OCI-LY3 (cell line): ENCODE data around the gene CASP8.

Source experiments
- H2AFZ ChIP-seq: fragments of 200-600, 300-600 bp; shearing (Covaris generic); 2 replicates; pipeline ENCODE4 v1.6.0; 2014; ENCODE audit warnings: antibody characterized with exemption, low read depth, low read length
- H3K27ac ChIP-seq: fragments of 200-600, 300-600 bp; sonication (generic); 2 replicates; pipeline ENCODE4 v1.5.1; 2014; ENCODE audit warnings: mild to moderate bottlenecking, low read length, moderate library complexity, mixed read lengths
- H3K27me3 ChIP-seq: fragments of 200-600, 300-600 bp; sonication (generic); 2 replicates; pipeline ENCODE4 v1.6.1; 2014; ENCODE audit warnings: low read depth, low read length, mixed read lengths
- H3K36me3 ChIP-seq: fragments of 200-600, 300-600 bp; sonication (generic); replicated peaks from 2 replicates; pipeline ENCODE3; 2014; ENCODE audit warnings: low read depth, low read length, mixed read lengths
- H3K4me1 ChIP-seq: fragments of 300-600, 200-600 bp; sonication (generic); 2 replicates; pipeline ENCODE4 v1.6.1; 2014; ENCODE audit warnings: low read length, mixed read lengths
- H3K4me2 ChIP-seq: fragments of 200-600, 300-600 bp; sonication (generic); 2 replicates; pipeline ENCODE4 v1.6.1; 2014; ENCODE audit warnings: low read length, mixed read lengths
- H3K4me3 ChIP-seq: fragments of 300-600, 200-600 bp; sonication (generic); 2 replicates; pipeline ENCODE4 v1.5.1; 2014; ENCODE audit warnings: antibody characterized with exemption, mild to moderate bottlenecking, low read length, moderate library complexity
- H3K79me2 ChIP-seq: fragments of 300-600, 200-600 bp; shearing (Covaris generic); 2 replicates; pipeline ENCODE4 v1.6.1; 2014; ENCODE audit warnings: mild to moderate bottlenecking, low read length, mixed read lengths
- H3K9ac ChIP-seq: fragments of 300-600, 200-600 bp; shearing (Covaris generic); 2 replicates; pipeline ENCODE4 v1.6.0; 2014; ENCODE audit warnings: mild to moderate bottlenecking, low read length, moderate library complexity
- H3K9me3 ChIP-seq: fragments of 200-600, 300-600 bp; shearing (Covaris generic); 2 replicates; pipeline ENCODE4 v1.6.1; 2014; ENCODE audit warnings: low read length, mixed read lengths; ENCODE audit not compliant: insufficient read depth
- H4K20me1 ChIP-seq: fragments of 200-600, 300-600 bp; sonication (generic); 2 replicates; pipeline ENCODE4 v1.6.1; 2016; ENCODE audit warnings: low read length, mixed read lengths; ENCODE audit not compliant: insufficient read depth
- EZH2phosphoT487 ChIP-seq: fragments of 200-600 bp; shearing (Covaris generic); IDR thresholded peaks from 2 replicates; pipeline ENCODE4 v1.6.1; 2018; ENCODE audit warnings: antibody characterized with exemption, mixed run types, low read depth
- TF ChIP-seq, protein P1 (sequence below): fragments of 200-600, 300-600 bp; sonication (generic); IDR thresholded peaks from 2 replicates; pipeline ENCODE4 v1.5.1; 2014; ENCODE audit warnings: antibody characterized with exemption, low read length, low read depth

Gene CASP8

DNA sequence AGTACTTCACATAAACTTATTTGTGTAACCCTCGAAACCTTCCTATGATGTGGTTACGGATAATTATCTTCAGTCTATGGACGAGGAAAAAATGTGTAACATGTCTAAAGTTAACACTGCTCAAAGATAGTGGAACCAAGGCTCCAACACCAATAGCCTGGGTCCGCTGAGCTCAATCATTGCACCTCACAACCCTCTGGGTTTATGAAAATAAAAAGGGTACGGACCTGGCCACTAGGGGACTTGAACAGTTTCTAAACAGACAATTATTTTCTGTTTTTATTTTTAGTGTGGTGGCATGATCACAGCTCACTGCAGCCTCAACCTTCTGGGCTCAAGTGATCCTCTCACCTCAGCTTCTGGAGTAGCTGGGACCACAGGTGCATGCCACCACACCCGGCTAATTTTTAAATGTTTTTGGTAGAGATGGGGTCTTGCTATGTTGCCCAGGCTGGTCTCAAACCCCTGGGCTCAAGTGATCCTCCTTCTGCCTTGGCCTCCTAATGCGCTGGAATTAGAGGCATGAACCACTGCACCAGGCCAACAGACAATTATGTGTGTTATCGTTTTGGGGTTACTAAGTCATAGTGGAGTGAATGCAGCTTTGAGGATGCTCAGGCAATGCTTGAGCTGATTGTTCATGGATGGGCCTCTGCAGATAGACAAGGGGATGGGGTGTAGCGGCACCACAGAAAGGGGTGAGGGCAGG, 10.1 kb downstream of the CASP8 start:
- Histone ChIP-seq H3K27ac (no peak overlapping the region), H3K36me3 (peaks cover 64% of the 10 kb centered on the region), H3K9me3 (no peaks in the 10 kb centered on the region), H4K20me1 (peaks cover 51% of the 10 kb centered on the region), H3K79me2 (peaks cover 30% of the 10 kb centered on the region), H3K9ac (no peak overlapping the region), H3K4me2 (no peak overlapping the region), H3K27me3 (no peaks in the 10 kb centered on the region), H3K4me1 (no peaks in the 10 kb centered on the region), H3K4me3 (no peak overlapping the region), H2AFZ (no peak overlapping the region)
- TF ChIP-seq, protein P1, sequence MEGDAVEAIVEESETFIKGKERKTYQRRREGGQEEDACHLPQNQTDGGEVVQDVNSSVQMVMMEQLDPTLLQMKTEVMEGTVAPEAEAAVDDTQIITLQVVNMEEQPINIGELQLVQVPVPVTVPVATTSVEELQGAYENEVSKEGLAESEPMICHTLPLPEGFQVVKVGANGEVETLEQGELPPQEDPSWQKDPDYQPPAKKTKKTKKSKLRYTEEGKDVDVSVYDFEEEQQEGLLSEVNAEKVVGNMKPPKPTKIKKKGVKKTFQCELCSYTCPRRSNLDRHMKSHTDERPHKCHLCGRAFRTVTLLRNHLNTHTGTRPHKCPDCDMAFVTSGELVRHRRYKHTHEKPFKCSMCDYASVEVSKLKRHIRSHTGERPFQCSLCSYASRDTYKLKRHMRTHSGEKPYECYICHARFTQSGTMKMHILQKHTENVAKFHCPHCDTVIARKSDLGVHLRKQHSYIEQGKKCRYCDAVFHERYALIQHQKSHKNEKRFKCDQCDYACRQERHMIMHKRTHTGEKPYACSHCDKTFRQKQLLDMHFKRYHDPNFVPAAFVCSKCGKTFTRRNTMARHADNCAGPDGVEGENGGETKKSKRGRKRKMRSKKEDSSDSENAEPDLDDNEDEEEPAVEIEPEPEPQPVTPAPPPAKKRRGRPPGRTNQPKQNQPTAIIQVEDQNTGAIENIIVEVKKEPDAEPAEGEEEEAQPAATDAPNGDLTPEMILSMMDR: no peak
- TF ChIP-seq EZH2phosphoT487: no peak

DNA sequence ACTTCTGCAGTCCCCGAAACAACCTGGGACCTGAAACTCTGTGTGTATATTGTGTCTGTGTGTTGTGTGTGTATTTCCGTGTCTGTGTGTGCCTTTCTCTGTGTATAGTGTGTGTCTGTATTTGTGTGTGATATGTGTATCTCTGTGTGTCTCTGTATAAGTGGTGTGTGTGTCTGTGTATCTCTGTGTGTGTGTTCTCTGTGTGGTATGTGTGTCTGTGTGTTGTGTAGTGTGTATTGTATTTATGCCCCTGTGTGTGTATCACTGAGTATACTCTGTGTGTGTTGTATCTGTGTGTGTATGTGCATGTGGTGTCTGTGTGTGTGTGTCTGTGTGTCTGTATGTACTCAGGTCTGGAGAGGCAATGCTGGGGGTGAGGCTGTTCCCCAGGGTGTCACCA, 11.6 kb downstream of the CASP8 start:
- Histone ChIP-seq H3K27ac (no peak overlapping the region), H2AFZ (no peak overlapping the region), H3K79me2 (peaks cover 19% of the 10 kb centered on the region), H3K4me1 (no peaks in the 10 kb centered on the region), H3K9ac (no peak overlapping the region), H3K4me2 (no peak overlapping the region), H3K4me3 (no peak overlapping the region), H3K27me3 (no peaks in the 10 kb centered on the region), H4K20me1 (peaks cover 38% of the 10 kb centered on the region), H3K36me3 (peaks cover 70% of the 10 kb centered on the region), H3K9me3 (no peaks in the 10 kb centered on the region)
- no peak for TF ChIP-seq EZH2phosphoT487
- TF ChIP-seq, protein P1: no peak

DNA sequence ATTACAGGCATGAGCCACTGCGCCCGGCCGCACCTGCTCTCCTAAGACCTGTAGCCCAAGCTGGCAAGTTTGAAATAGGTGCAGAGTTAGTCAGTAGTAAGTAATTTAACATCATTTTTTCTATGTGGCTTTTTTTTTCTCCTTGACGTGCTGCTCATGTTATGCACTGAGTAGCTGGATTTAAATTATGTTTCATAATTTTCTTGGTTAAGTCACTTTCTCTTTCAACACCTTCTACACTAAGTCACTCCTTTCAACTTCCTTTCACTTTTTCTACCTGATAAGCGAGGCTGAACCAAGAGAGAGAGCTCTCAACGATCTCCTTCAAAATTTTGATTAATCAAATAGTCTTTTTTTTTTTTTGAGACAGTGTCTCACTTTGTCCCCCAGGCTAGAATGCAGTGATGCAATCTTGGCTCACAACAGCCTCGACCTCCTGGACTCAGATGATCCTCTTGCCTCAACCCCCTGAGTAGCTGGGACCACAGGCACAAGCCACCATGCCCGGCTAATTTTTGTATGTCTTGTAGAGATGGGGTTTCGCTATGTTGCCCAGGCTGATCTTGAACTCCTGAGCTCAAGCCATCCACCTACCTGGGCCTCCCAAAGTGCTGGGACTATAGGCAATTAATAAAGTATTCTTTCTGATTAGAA, 13.1 kb downstream of the CASP8 start:
- Histone ChIP-seq H3K9ac (no peak overlapping the region), H2AFZ (no peak overlapping the region), H3K4me2 (no peak overlapping the region), H3K79me2 (peaks cover 10% of the 10 kb centered on the region; the same call in 1 of the 2 replicates), H3K36me3 (peaks cover 69% of the 10 kb centered on the region), H3K27me3 (no peaks in the 10 kb centered on the region), H3K9me3 (no peaks in the 10 kb centered on the region), H4K20me1 (peaks cover 28% of the 10 kb centered on the region), H3K27ac (no peak overlapping the region), H3K4me1 (0 out of 2 replicates have a peak, but pooled peaks cover 3% of the 10 kb centered on the region), H3K4me3 (no peak overlapping the region)
- TF ChIP-seq EZH2phosphoT487: no peak
- TF ChIP-seq, protein P1: no peak

DNA sequence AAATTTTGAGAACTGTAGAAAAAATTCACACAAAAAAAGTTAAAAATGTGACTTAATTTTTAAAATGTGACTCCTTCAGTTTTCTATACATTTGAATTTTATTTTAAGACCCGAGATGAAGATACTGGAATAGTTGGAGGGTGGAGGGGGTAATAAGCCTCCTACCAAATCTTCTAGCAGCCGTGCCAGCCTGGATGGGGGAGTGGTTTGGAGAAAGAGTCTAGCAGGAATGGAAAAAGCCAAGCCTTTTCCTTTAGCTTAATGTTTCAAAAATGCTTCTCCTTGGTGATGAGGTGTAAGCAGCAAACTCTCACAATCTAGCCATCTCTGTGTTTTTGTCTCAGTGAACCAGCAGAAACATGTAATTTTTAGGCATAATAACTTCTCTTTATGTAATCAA, 14.7 kb downstream of the CASP8 start:
- H3K36me3 ChIP-seq: peaks cover 70% of the 10 kb centered on the region
- peaks cover 8% of the 10 kb centered on the region; the same call in 1 of the 2 replicates for H3K79me2 ChIP-seq

More for the DNA sequence above, 14.7 kb downstream of the CASP8 start:
- no peak overlapping the region for H3K4me2 ChIP-seq
- H4K20me1 ChIP-seq: peaks cover 19% of the 10 kb centered on the region
- H2AFZ ChIP-seq: no peak overlapping the region
- H3K4me3 ChIP-seq: no peak overlapping the region
- H3K4me1 ChIP-seq: peaks cover 16% of the 10 kb centered on the region
- no peak overlapping the region for H3K9ac ChIP-seq
- H3K27ac ChIP-seq: no peak overlapping the region
- no peaks in the 10 kb centered on the region for H3K9me3 ChIP-seq
- TF ChIP-seq EZH2phosphoT487: no peak
- TF ChIP-seq, protein P1: no peak
- H3K27me3 ChIP-seq: no peaks in the 10 kb centered on the region
